ENCODE data around the gene ATP5MK. TPM values are rescaled to one million over a fixed set of nuclear protein-coding genes. Genes with fewer than 3 reads are reported as not detected.

ATP5MK gene
- total RNA-seq, 2 experiments from 2014 or later = 117 to 307 TPM

- POLR2A ChIA-PET = no interaction called here
These were observed 48.2 kb upstream of the ATP5MK start for GRCh38 chr10:103444478-103444877.

GRCh38 chr10:103443475-103444185 lies 47.4 kb upstream of the ATP5MK start:
- POLR2A ChIA-PET = no interaction called here
- Histone ChIP-seq H3K27ac (ENCODE audit: low read depth, low read length, poor library complexity, severe bottlenecking) (no peak overlapping the region), H2AFZ (ENCODE audit: low read length) (no peak overlapping the region), H3K4me1 (ENCODE audit: insufficient read depth, low read length, poor library complexity, severe bottlenecking) (no peaks in the 10 kb centered on the region), H3K79me2 (ENCODE audit: insufficient read depth, low read depth, low read length) (no peaks in the 10 kb centered on the region), H3K36me3 (ENCODE audit: insufficient read depth, low read length) (peaks cover 96% of the 10 kb centered on the region), H3K4me3 (ENCODE audit: low read depth, low read length, poor library complexity, severe bottlenecking) (no peak overlapping the region), H4K20me1 (ENCODE audit: insufficient read depth, low read length) (no peaks in the 10 kb centered on the region), H3K4me2 (ENCODE audit: low read length) (no peak overlapping the region), H3K9me2 (ENCODE audit: insufficient read depth, low read length) (no peaks in the 10 kb centered on the region), H3K9me3 (ENCODE audit: low read length) (no peaks in the 10 kb centered on the region)
- BruUV-seq (replicated peaks) = no TSS peak
- TF ChIP-seq EZH2phosphoT487 (IDR thresholded peaks at IDR 0.05; ENCODE audit: borderline replicate concordance, low read depth, low read length) (no peak), CTCF (conservative IDR thresholded peaks at IDR 0.05; ENCODE audit: low read length) (no peak)
- CTCF ChIA-PET (ENCODE audit: unreplicated experiment) = no interaction called here
- no peak for DNase-seq (ENCODE audit: low spot score)
- intact Hi-C loops (cut with micrococcal nuclease; ENCODE audit: unreplicated experiment) = no loop called here

More at GRCh38 chr10:103444478-103444877, 48.2 kb upstream of the ATP5MK start:
- intact Hi-C loops (cut with micrococcal nuclease; ENCODE audit: unreplicated experiment) = no loop called here
- Histone ChIP-seq H4K20me1 (ENCODE audit: insufficient read depth, low read length) (no peaks in the 10 kb centered on the region), H3K27ac (ENCODE audit: low read depth, low read length, poor library complexity, severe bottlenecking) (no peak overlapping the region), H3K79me2 (ENCODE audit: insufficient read depth, low read depth, low read length) (no peaks in the 10 kb centered on the region), H3K4me1 (ENCODE audit: insufficient read depth, low read length, poor library complexity, severe bottlenecking) (no peaks in the 10 kb centered on the region), H3K4me3 (ENCODE audit: low read depth, low read length, poor library complexity, severe bottlenecking) (no peak overlapping the region), H3K36me3 (ENCODE audit: insufficient read depth, low read length) (peaks cover 87% of the 10 kb centered on the region), H3K9me3 (ENCODE audit: low read length) (no peaks in the 10 kb centered on the region), H3K4me2 (ENCODE audit: low read length) (no peak overlapping the region), H3K9me2 (ENCODE audit: insufficient read depth, low read length) (no peaks in the 10 kb centered on the region), H2AFZ (ENCODE audit: low read length) (no peak overlapping the region)
- TF ChIP-seq CTCF (conservative IDR thresholded peaks at IDR 0.05; ENCODE audit: low read length) (no peak), EZH2phosphoT487 (IDR thresholded peaks at IDR 0.05; ENCODE audit: borderline replicate concordance, low read depth, low read length) (no peak)
- CTCF ChIA-PET (ENCODE audit: unreplicated experiment) = no interaction called here
- no TSS peak for BruUV-seq (replicated peaks)
- DNase-seq (ENCODE audit: low spot score) = no peak

GRCh38 chr10:103442031-103442461 lies 45.8 kb upstream of the ATP5MK start:
- H3K27ac ChIP-seq (ENCODE audit: low read depth, low read length, poor library complexity, severe bottlenecking) = no peak overlapping the region
- intact Hi-C loops (cut with micrococcal nuclease; ENCODE audit: unreplicated experiment) = no loop called here
- ChIA-PET CTCF (ENCODE audit: unreplicated experiment) (interaction anchor here (0.6 kb wide), 1 partner anchor 150 kb away, joined by 3 read pairs; no protein-coding TSS in a partner anchor), POLR2A (no interaction called here)
- H3K4me2 ChIP-seq (ENCODE audit: low read length) = no peak overlapping the region
- no peaks in the 10 kb centered on the region for H3K4me1 ChIP-seq (ENCODE audit: insufficient read depth, low read length, poor library complexity, severe bottlenecking)
- no peaks in the 10 kb centered on the region for H4K20me1 ChIP-seq (ENCODE audit: insufficient read depth, low read length)
- no peak overlapping the region for H3K4me3 ChIP-seq (ENCODE audit: low read depth, low read length, poor library complexity, severe bottlenecking)
- H3K79me2 ChIP-seq (ENCODE audit: insufficient read depth, low read depth, low read length) = no peaks in the 10 kb centered on the region
- no peaks in the 10 kb centered on the region for H3K9me2 ChIP-seq (ENCODE audit: insufficient read depth, low read length)
- H3K36me3 ChIP-seq (ENCODE audit: insufficient read depth, low read length) = peaks cover 96% of the 10 kb centered on the region
- TF ChIP-seq EZH2phosphoT487 (IDR thresholded peaks at IDR 0.05; ENCODE audit: borderline replicate concordance, low read depth, low read length) (no peak), CTCF (conservative IDR thresholded peaks at IDR 0.05; ENCODE audit: low read length) (no peak)
- DNase-seq (ENCODE audit: low spot score) = no peak
- no peaks in the 10 kb centered on the region for H3K9me3 ChIP-seq (ENCODE audit: low read length)
- H2AFZ ChIP-seq (ENCODE audit: low read length) = no peak overlapping the region
- BruUV-seq (replicated peaks) = no TSS peak

Data from OCI-LY7 (cell line).